Cerebellar cortex (tissue), 1 donor: ENCODE results near the gene CHST9.
"Not testable (repeated sequence)": the region's sequence is repeated elsewhere in the genome, so short reads cannot be mapped to it uniquely, and the experiment has no call there.

Experiments used
- DNase-seq: peaks from one replicate; pipeline ENCODE4 v3.0.0-alpha.2; 2015; ENCODE audit warnings: low spot score

The CHST9 gene

GRCh38 chr18:27165412-27165811, 19.7 kb downstream of the CHST9 start:
- no peak for DNase-seq

- no peak for DNase-seq
Observed at GRCh38 chr18:27164905-27165304, 20.2 kb downstream of the CHST9 start.

GRCh38 chr18:27163197-27163716, 21.9 kb downstream of the CHST9 start:
- DNase-seq: not testable (repeated sequence)

GRCh38 chr18:27149240-27149639, 35.9 kb downstream of the CHST9 start:
- DNase-seq: not testable (repeated sequence)

GRCh38 chr18:27144672-27145071, 40.4 kb downstream of the CHST9 start:
- DNase-seq: no peak

- DNase-seq: peak; percentile 5
Observed at GRCh38 chr18:27143580-27144287, 41.4 kb downstream of the CHST9 start.

GRCh38 chr18:27142891-27143290, 42.2 kb downstream of the CHST9 start:
- no peak for DNase-seq

- DNase-seq: no peak
Observed at GRCh38 chr18:27141876-27142275, 43.2 kb downstream of the CHST9 start.

- DNase-seq: no peak
Observed at GRCh38 chr18:27138079-27138478, 47.0 kb downstream of the CHST9 start.

- DNase-seq: no peak
Observed at GRCh38 chr18:27136208-27136535, 48.9 kb downstream of the CHST9 start.

GRCh38 chr18:27135504-27136207, 49.5 kb downstream of the CHST9 start:
- DNase-seq: no peak

- no peak for DNase-seq
Observed at GRCh38 chr18:27130065-27130630, 55.0 kb downstream of the CHST9 start.

GRCh38 chr18:27124196-27124595, 60.9 kb downstream of the CHST9 start:
- DNase-seq: no peak

GRCh38 chr18:27121108-27121507, 64.0 kb downstream of the CHST9 start:
- DNase-seq: no peak

- no peak for DNase-seq
Observed at GRCh38 chr18:27120246-27120645, 64.9 kb downstream of the CHST9 start.

- DNase-seq: no peak
Observed at GRCh38 chr18:27118973-27119372, 66.1 kb downstream of the CHST9 start.

- no peak for DNase-seq
Observed at GRCh38 chr18:27114842-27115241, 70.3 kb downstream of the CHST9 start.

GRCh38 chr18:27113358-27113757, 71.8 kb downstream of the CHST9 start:
- DNase-seq: no peak

- no peak for DNase-seq
Observed at GRCh38 chr18:27110319-27110718, 74.8 kb downstream of the CHST9 start.

- DNase-seq: no peak
Observed at GRCh38 chr18:27109451-27109850, 75.7 kb downstream of the CHST9 start.

- DNase-seq: no peak
Observed at GRCh38 chr18:27108842-27109241, 76.3 kb downstream of the CHST9 start.

GRCh38 chr18:27104743-27105142, 80.4 kb downstream of the CHST9 start:
- DNase-seq: no peak

- no peak for DNase-seq
Observed at GRCh38 chr18:27094621-27095020, 90.5 kb downstream of the CHST9 start.
